Breast epithelium (tissue), 3 donors: ENCODE data around the gene WDR93.

ENCODE experiments used
- POLR2A ChIP-seq: fragments of 450-650 bp; IDR thresholded peaks from one replicate; pipeline ENCODE4 v1.6.1; 2016; ENCODE audit warnings: antibody characterized with exemption, mild to moderate bottlenecking, moderate library complexity
- POLR2AphosphoS5 ChIP-seq, 3 donors: sonication (generic); formaldehyde crosslinking; IDR thresholded peaks; one replicate each; pipeline ENCODE4 v1.6.1; 2017; ENCODE audit warnings: antibody characterized with exemption in 3 of 3
- TF ChIP-seq, protein P1 (sequence below), 3 donors: fragments of 450-650 bp; IDR thresholded peaks; one replicate each; pipeline ENCODE4 v1.5.1; 2016 to 2017; ENCODE audit warnings: antibody characterized with exemption in 3 of 3, mild to moderate bottlenecking in 3 of 3, moderate library complexity in 3 of 3

DNA sequence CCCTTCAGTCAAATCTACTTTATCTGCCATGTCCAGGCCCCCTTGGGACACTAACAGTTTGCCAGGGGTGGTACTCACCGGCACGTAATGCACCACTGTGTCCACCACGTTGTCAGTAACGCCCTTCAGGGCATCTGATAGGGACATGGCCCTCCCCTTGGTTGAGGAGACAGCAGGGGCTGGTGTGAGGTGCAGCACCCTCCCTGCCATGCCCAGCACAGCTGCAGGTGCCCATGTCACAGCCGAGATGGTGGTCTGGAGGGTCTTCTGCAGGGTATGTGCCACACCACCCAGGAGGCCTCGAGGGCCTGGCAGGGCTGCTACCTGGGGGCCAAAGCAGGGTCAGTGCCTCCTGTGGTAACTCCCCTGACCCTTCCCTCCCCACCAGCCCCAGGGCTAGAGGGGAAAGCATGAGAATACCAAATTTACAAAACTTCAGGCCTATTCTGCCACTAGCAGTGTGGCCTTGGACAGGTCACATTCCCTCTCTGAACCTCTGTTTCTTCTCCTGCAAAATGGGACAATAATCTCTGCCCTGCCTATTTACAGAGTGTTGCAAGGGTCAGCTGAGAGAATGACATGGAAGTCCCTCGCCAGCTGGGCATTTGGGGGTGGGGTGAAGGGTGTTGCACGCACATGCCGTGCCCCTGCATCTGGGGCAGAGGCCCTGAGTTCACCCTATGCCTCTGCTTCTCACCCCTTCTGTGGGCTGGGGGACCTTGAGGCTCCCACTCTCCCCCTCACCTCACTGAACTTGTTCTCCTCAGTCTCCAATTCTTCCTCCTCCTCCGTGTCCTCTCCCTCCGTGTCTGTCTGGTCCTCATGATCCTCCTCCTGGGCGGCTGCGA, 23.5 kb upstream of the WDR93 start:
- TF ChIP-seq, protein P1, sequence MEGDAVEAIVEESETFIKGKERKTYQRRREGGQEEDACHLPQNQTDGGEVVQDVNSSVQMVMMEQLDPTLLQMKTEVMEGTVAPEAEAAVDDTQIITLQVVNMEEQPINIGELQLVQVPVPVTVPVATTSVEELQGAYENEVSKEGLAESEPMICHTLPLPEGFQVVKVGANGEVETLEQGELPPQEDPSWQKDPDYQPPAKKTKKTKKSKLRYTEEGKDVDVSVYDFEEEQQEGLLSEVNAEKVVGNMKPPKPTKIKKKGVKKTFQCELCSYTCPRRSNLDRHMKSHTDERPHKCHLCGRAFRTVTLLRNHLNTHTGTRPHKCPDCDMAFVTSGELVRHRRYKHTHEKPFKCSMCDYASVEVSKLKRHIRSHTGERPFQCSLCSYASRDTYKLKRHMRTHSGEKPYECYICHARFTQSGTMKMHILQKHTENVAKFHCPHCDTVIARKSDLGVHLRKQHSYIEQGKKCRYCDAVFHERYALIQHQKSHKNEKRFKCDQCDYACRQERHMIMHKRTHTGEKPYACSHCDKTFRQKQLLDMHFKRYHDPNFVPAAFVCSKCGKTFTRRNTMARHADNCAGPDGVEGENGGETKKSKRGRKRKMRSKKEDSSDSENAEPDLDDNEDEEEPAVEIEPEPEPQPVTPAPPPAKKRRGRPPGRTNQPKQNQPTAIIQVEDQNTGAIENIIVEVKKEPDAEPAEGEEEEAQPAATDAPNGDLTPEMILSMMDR (IDR thresholded peaks at IDR 0.05): no peak
- TF ChIP-seq POLR2AphosphoS5 (IDR thresholded peaks at IDR 0.05) (no peak), POLR2A (no peak)
